ENCODE data around the gene MGLL.

Gene MGLL

GRCh38 chr3:127809211-127809610 lies 13.1 kb downstream of the MGLL start:
- no peak overlapping the region for H3K27ac ChIP-seq
- H3K79me2 ChIP-seq (ENCODE audit: insufficient read depth, low read depth): no peaks in the 10 kb centered on the region
- H3K27me3 ChIP-seq (ENCODE audit: insufficient read depth, low read depth): no peaks in the 10 kb centered on the region

GRCh38 chr3:127808197-127808596 lies 14.1 kb downstream of the MGLL start:
- no peaks in the 10 kb centered on the region for H3K79me2 ChIP-seq (ENCODE audit: insufficient read depth, low read depth)

More at GRCh38 chr3:127809211-127809610, 13.1 kb downstream of the MGLL start:
- no peak overlapping the region for H3K4me2 ChIP-seq
- TF ChIP-seq CTCF (conservative IDR thresholded peaks at IDR 0.05; ENCODE audit: low read depth, low read length): no peak
- H3K4me3 ChIP-seq (IDR thresholded peaks at IDR 0.05; ENCODE audit: insufficient read depth, low read depth, low read length): no peak overlapping the region
- H3K9ac ChIP-seq: no peak overlapping the region
- H3K4me1 ChIP-seq (ENCODE audit: low read depth, poor library complexity, severe bottlenecking): peaks cover 2% of the 10 kb centered on the region
- no peaks in the 10 kb centered on the region for H4K20me1 ChIP-seq (ENCODE audit: insufficient read depth)
- no peak overlapping the region for H2AFZ ChIP-seq (ENCODE audit: low read depth)
- no peaks in the 10 kb centered on the region for H3K36me3 ChIP-seq (ENCODE audit: insufficient read depth)

GRCh38 chr3:127805026-127805753 lies 17.1 kb downstream of the MGLL start:
- Histone ChIP-seq H3K4me3 (IDR thresholded peaks at IDR 0.05; ENCODE audit: insufficient read depth, low read depth, low read length) (no peak overlapping the region), H3K36me3 (ENCODE audit: insufficient read depth) (no peaks in the 10 kb centered on the region), H3K27ac (no peak overlapping the region), H3K27me3 (ENCODE audit: insufficient read depth, low read depth) (no peaks in the 10 kb centered on the region), H3K4me1 (ENCODE audit: low read depth, poor library complexity, severe bottlenecking) (peaks cover 2% of the 10 kb centered on the region), H2AFZ (ENCODE audit: low read depth) (no peak overlapping the region), H3K4me2 (no peak overlapping the region), H4K20me1 (ENCODE audit: insufficient read depth) (no peaks in the 10 kb centered on the region), H3K79me2 (ENCODE audit: insufficient read depth, low read depth) (no peaks in the 10 kb centered on the region), H3K9ac (no peak overlapping the region)
- TF ChIP-seq CTCF (conservative IDR thresholded peaks at IDR 0.05; ENCODE audit: low read depth, low read length): no peak

More at GRCh38 chr3:127808197-127808596, 14.1 kb downstream of the MGLL start:
- no peak for TF ChIP-seq CTCF (conservative IDR thresholded peaks at IDR 0.05; ENCODE audit: low read depth, low read length)
- Histone ChIP-seq H3K27ac (no peak overlapping the region), H3K9ac (no peak overlapping the region), H3K27me3 (ENCODE audit: insufficient read depth, low read depth) (no peaks in the 10 kb centered on the region), H4K20me1 (ENCODE audit: insufficient read depth) (no peaks in the 10 kb centered on the region), H2AFZ (ENCODE audit: low read depth) (no peak overlapping the region), H3K4me2 (no peak overlapping the region), H3K4me3 (IDR thresholded peaks at IDR 0.05; ENCODE audit: insufficient read depth, low read depth, low read length) (no peak overlapping the region), H3K36me3 (ENCODE audit: insufficient read depth) (no peaks in the 10 kb centered on the region), H3K4me1 (ENCODE audit: low read depth, poor library complexity, severe bottlenecking) (peaks cover 2% of the 10 kb centered on the region)

GRCh38 chr3:127804141-127804540 lies 18.2 kb downstream of the MGLL start:
- Histone ChIP-seq H2AFZ (ENCODE audit: low read depth) (no peak overlapping the region), H3K9ac (no peak overlapping the region), H4K20me1 (ENCODE audit: insufficient read depth) (no peaks in the 10 kb centered on the region), H3K4me2 (no peak overlapping the region), H3K27ac (no peak overlapping the region), H3K4me1 (ENCODE audit: low read depth, poor library complexity, severe bottlenecking) (peaks cover 2% of the 10 kb centered on the region), H3K4me3 (IDR thresholded peaks at IDR 0.05; ENCODE audit: insufficient read depth, low read depth, low read length) (no peak overlapping the region), H3K36me3 (ENCODE audit: insufficient read depth) (no peaks in the 10 kb centered on the region), H3K27me3 (ENCODE audit: insufficient read depth, low read depth) (no peaks in the 10 kb centered on the region), H3K79me2 (ENCODE audit: insufficient read depth, low read depth) (no peaks in the 10 kb centered on the region)
- no peak for TF ChIP-seq CTCF (conservative IDR thresholded peaks at IDR 0.05; ENCODE audit: low read depth, low read length)

Data from KMS-11 (cell line).